Bone marrow (tissue), 2 donors: ENCODE results near the gene PTPN3.

Experiments
- DNase-seq, 2 donors: peaks; one replicate each; lab custom pipeline; 2025; lab: John Stamatoyannopoulos, UW

Gene PTPN3

GRCh38 chr9:109506097-109506712, 8.1 kb upstream of the PTPN3 start:
- no peak for DNase-seq

GRCh38 chr9:109504689-109505088, 6.6 kb upstream of the PTPN3 start:
- DNase-seq = no peak

DNA sequence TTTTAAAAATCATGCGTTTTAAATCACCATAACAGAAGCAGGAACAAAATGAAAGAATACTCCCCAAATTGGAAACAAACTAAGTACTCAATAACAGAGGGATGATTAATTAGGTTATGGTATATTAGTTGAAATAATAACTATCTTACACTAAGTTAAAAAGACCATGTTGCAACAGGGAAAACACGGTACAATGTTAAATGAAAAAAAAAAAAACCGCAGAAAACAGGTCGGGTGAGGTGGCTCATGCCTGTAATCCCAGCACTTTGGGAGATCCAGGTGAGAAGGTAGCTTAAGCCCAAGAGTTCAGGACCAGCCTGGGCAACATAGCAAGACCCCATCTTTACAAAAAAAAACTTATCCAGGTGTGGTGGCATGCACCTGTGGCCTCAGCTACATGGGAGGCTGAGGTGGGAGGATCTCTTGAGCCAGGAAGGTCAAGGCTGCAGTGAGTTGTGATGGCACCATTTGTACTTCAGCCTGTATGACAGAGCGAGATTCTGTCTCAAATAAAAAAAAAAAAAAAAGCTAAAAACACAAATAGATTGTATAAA, 2.4 kb upstream of the PTPN3 start:
- no peak for DNase-seq

DNA sequence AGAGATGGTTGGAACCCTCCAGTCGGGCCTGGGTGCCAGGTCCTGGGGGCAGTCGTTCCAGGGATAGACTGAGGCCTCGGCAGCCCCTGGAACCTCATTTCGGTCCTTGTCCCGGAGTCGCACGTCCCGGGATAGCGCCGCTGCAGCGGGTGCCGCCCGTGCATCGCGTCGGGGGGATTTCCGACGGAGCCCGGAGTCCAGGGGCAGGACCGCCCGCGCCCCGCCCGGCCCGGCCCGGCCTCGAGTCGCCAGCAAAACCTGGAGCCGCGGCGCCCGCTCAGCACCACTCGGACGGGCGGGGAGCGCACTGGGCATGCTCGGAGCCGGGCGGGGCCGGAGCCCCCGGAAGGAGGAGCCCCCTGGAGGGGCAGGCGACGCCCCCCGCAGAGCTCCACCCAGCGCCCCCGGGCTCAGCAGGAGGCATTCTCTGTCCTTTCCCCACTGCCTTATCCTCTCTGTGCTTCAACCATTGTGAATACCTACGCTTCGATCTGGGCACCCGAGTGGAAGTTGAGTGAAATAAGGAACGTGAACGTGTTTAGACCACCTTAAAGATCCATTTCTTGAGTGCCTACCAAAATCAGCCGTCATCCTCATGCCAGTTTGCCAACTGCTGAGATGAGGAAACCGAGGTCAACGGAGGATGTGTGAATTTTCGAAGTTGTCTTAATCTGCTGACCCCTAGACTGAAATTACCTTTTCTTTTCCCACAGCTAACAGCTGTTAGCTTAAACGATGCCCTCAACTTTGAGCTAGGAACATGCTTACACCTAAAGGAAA, 1.7 kb upstream of the PTPN3 start:
- DNase-seq = no peak

- no peak for DNase-seq
Measured at GRCh38 chr9:109499093-109499630, 1.1 kb upstream of the PTPN3 start.

DNA sequence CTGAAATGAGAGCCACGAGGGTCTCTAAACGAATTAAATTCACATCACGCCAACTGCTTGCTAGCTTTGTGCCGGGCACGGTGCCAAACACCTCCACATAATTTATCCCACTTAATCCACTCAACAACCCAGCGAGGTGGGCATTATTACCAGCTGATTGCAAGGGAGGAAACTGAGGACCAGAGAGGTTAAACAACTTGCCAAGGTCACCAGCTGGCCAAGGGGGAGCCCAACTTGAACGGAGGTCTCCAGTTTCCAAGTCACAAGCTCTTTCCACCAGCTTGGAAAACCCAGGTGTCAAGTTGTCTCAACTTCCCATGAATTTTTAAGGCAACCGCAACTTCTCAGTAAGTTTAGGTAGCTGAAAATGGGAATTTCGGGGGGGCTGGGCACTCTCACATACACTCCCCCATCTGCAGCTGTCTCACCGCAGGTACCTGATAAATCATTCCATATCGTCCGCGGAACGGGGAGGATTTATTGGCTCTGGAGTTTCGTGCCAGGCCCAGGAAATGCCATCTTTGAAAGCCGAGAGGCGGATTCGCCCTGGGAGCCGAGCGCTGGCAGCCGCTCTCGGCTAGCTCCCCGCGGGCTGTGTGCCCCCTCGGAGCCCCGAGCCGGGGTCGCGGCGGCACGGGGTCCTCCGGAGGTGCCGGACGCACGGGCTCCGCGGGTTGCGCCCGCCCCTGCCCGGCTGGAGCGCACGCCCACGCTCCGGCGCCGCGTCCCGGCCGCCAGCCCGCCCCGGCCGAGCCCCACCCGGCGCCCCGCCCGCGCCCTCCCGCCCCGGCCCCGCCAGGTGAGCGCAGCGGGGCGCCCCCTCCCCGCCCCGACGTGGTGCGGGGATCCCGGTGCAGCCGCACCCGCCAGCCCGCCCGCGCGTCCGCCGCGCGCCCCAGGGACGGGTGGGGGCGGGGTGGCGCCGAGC, 617 bp downstream of the PTPN3 start:
- DNase-seq = no peak

GRCh38 chr9:109496841-109497225, 1.3 kb downstream of the PTPN3 start:
- DNase-seq = no peak

GRCh38 chr9:109496218-109496617, 1.9 kb downstream of the PTPN3 start:
- no peak for DNase-seq

GRCh38 chr9:109493648-109494047, 4.5 kb downstream of the PTPN3 start:
- DNase-seq = no peak

GRCh38 chr9:109491590-109491989, 6.5 kb downstream of the PTPN3 start:
- no peak for DNase-seq

DNA sequence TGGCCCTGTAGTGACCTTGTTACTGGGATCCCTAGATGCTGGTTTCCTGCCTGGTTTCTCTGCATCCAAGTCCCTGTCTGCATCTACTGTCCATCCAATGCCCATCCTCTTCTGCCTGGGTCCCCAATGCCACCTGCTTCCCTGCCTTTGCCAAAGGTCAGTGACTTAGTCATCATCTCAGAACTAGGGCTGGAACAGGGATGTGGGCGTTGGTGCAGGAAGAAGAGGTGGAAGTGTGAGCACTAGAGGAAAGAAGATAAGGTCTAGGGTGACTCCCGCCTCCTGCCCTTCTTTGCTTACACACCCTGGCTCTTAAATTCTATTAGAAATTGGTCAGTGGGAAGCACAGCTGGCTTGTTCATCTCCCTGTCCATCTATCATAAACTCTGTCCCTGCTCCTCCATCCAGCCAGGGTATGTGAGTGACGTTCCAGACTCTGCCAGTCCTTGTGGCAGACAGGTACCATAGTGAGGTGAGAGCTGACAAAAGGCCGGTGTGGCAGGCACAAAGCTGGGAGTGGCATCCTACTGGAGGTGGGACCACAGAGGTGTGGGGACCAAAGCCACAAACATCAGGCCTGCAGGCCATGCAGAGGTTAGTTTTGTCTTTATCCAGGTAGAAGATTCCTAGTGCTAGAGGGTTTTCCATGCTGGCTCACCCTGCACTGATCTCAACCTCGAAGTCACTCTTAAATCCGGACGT, 9.2 kb downstream of the PTPN3 start:
- no peak for DNase-seq

GRCh38 chr9:109488351-109488750, 9.8 kb downstream of the PTPN3 start:
- DNase-seq = no peak

GRCh38 chr9:109487247-109487646, 10.9 kb downstream of the PTPN3 start:
- no peak for DNase-seq

- DNase-seq = no peak
Measured at GRCh38 chr9:109483744-109484429, 14.2 kb downstream of the PTPN3 start.

DNA sequence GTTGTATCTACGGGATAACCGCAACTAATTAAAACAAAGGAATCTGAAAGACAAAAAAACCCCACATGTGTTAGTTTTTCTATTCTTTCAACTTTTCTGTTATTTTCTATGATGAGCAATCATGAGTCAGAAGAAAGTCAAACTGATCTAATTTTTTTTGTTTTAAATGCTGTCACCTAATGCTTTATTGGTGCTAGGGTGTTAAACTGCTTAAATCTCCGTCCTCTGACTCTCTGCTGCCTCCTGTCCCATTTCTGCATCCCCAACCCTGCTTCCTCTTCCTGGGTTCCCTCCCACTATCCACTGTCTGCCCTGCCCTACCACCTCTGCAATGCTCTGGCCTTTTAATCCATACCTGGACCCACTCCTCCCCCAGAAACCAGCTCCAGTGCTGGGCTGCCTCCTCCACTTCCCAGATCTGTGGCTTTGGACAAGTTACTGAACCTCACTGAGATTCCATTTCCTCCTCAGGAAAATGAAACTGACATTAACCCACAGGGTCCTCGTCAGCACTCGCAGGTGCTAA, 15.7 kb downstream of the PTPN3 start:
- no peak for DNase-seq

GRCh38 chr9:109481856-109482255, 16.3 kb downstream of the PTPN3 start:
- DNase-seq = no peak

DNA sequence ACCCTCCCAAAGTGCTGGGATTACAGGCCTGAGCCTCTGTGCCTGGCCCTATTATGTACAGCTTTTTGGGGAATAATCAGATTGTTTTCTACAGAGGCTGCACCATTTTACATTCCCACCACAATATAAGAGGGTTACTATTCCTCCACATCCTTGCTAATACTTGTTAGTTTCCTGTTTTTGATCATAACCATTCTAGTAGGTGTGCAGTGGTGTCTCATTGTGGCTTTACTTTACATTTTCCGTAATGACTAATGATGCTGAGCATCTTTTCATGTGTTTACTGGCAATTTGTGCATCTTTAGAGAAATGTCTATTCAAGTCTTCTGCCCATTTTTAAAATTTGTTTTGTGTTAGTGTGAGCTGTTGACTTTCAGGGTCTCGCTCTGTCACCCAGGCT, 18.3 kb downstream of the PTPN3 start:
- DNase-seq = no peak

- no peak for DNase-seq
Measured at GRCh38 chr9:109478665-109479380, 19.3 kb downstream of the PTPN3 start.

GRCh38 chr9:109478051-109478563, 20.0 kb downstream of the PTPN3 start:
- DNase-seq = no peak
